Left lung (tissue), 10 donors: ENCODE data around the gene PICK1. TPM values are rescaled to one million over a fixed set of nuclear protein-coding genes. Genes with fewer than 3 reads are reported as not detected.

ENCODE experiments used
- ATAC-seq: fragments of 200-7000 bp; cut with Tn5 transposase; one replicate; pipeline ENCODE4 v1.9.1; 2020; ENCODE audit warnings: moderate library complexity
- DNase-seq, 4 donors: peaks; one replicate each; pipeline ENCODE4 v3.0.0-alpha.2; 2013 to 2020
- H3K27ac ChIP-seq, 2 donors: fragments of 200-600 bp; sonication (generic) in 1 of 2; one replicate each; pipeline versions ENCODE4 v1.5.0 to v1.8.0; 2020 to 2021
- H3K27me3 ChIP-seq, 2 donors: fragments of 200-600 bp; sonication (generic) in 1 of 2; one replicate each; pipeline versions ENCODE4 v1.5.0 to v1.8.0; 2020 to 2021
- H3K36me3 ChIP-seq, 2 donors: fragments of 200-600 bp; sonication (generic) in 1 of 2; one replicate each; pipeline versions ENCODE4 v1.5.0 to v1.8.0; 2020 to 2021
- H3K4me1 ChIP-seq, 2 donors: fragments of 200-600 bp; one replicate each; pipeline ENCODE4 v1.8.0; 2021
- H3K4me3 ChIP-seq, 2 donors: fragments of 200-600 bp; sonication (generic) in 1 of 2; one replicate each; pipeline versions ENCODE4 v1.5.0 to v1.8.0; 2020 to 2021; ENCODE audit warnings: mild to moderate bottlenecking in 1 of 2
- H3K9me3 ChIP-seq, 2 donors: fragments of 200-600 bp; sonication (generic) in 1 of 2; one replicate each; pipeline versions ENCODE4 v1.5.0 to v1.8.0; 2020 to 2021
- CTCF ChIP-seq, 2 donors: fragments of 200-600 bp; sonication (generic) in 1 of 2; IDR thresholded peaks; one replicate each; pipeline versions ENCODE4 v1.5.0 to v1.8.0; 2021; ENCODE audit warnings: antibody characterized with exemption in 2 of 2
- intact Hi-C, 2 donors: fragments of 100-400 bp; cut with DNase I; formaldehyde crosslinking; loops; one replicate each; pipeline versions ENCODE4 v1.11.2 to v1.14.2; 2022
- polyA plus RNA-seq, 6 donors: library from polyadenylated mRNA; unstranded; fragments of 120-200 nt; gene quantifications; one replicate each; pipeline ENCODE4 v1.2.1, GENCODE V29; 2013; ENCODE audit not compliant: insufficient read length in 6 of 6
- total RNA-seq, 2 donors: library from RNA; stranded (reverse); fragmentation: NEBNext Ultra II Directional; extraction: Animal tissue kit (Norgen Biotek cat#: 25700); gene quantifications; one replicate each; pipeline ENCODE4 v1.2.1, GENCODE V29; 2021
- donor health status: DM: no; HTN: yes; CAD: no.
- donor health status: DM: no; HTN: no; CAD: no.

Gene PICK1
- total and polyA plus RNA-seq, 8 donors = 22.8 to 39.5 (median 28.3) TPM

GRCh38 chr22:38081636-38081940, 24.4 kb downstream of the PICK1 start:
- peaks cover 28 to 45% of the 10 kb centered on the region in 2 donors for H3K27me3 ChIP-seq
- no peaks in the 10 kb centered on the region for H3K9me3 ChIP-seq
- peak in 1 of 4 donors; percentile 63 for DNase-seq
- intact Hi-C loops = no loop called here
- peaks cover 15 to 26% of the 10 kb centered on the region in 2 donors for H3K4me1 ChIP-seq
- no peak overlapping the region for H3K27ac ChIP-seq
- ATAC-seq = no peak
- no peak for TF ChIP-seq CTCF (IDR thresholded peaks at IDR 0.05)
- H3K36me3 ChIP-seq = no peaks in the 10 kb centered on the region
- H3K4me3 ChIP-seq = peak overlapping the region; percentile 9 to 10

- no peak for TF ChIP-seq CTCF (IDR thresholded peaks at IDR 0.05)
- Histone ChIP-seq H3K27me3 (peaks cover 28 to 45% of the 10 kb centered on the region in 2 donors), H3K9me3 (no peaks in the 10 kb centered on the region), H3K4me1 (peaks cover 15 to 26% of the 10 kb centered on the region in 2 donors), H3K4me3 (peak overlapping the region in 1 of 2 donors; percentile 10), H3K36me3 (no peaks in the 10 kb centered on the region), H3K27ac (no peak overlapping the region)
- ATAC-seq (no peak), DNase-seq (peak in 1 of 4 donors; percentile 61)
- intact Hi-C loops = no loop called here
These were observed 25.0 kb downstream of the PICK1 start for GRCh38 chr22:38081941-38082828.

GRCh38 chr22:38082986-38083710, 25.9 kb downstream of the PICK1 start:
- no peak for TF ChIP-seq CTCF (IDR thresholded peaks at IDR 0.05)
- no peak overlapping the region for H3K4me3 ChIP-seq
- H3K36me3 ChIP-seq = no peaks in the 10 kb centered on the region
- peaks cover 15 to 26% of the 10 kb centered on the region in 2 donors for H3K4me1 ChIP-seq
- intact Hi-C loops = no loop called here
- no peaks in the 10 kb centered on the region for H3K9me3 ChIP-seq
- ATAC-seq (no peak), DNase-seq (peak in 1 of 4 donors; percentile 45)
- H3K27ac ChIP-seq = no peak overlapping the region
- peaks cover 28 to 49% of the 10 kb centered on the region in 2 donors for H3K27me3 ChIP-seq

- H3K27ac ChIP-seq = no peak within 1 kb of the TSS
- peak in 1 of 4 donors; percentile 61 for DNase-seq
- no peaks in the 10 kb centered on the region for H3K9me3 ChIP-seq
- ATAC-seq = no peak
- TF ChIP-seq CTCF (IDR thresholded peaks at IDR 0.05) = no peak
- no peak within 1 kb of the TSS for H3K4me3 ChIP-seq
- peaks cover 28 to 58% of the 10 kb centered on the region in 2 donors for H3K27me3 ChIP-seq
- intact Hi-C loops = no loop called here
- H3K4me1 ChIP-seq = peaks cover 15 to 32% of the 10 kb centered on the region in 2 donors
- H3K36me3 ChIP-seq = no peaks in the 10 kb centered on the region
These were observed 26.9 kb downstream of the PICK1 start, which contains the start of gene SLC16A8 for GRCh38 chr22:38083931-38084631. SLC16A8 (minus strand) TSS chr22:38084184; CDS start chr22:38082873, 1,311 bp downstream.
